HUDEP-2 (cell line): ENCODE measurements around the gene KRTAP5-8.
"Not testable (repeated sequence)": the region's sequence is repeated elsewhere in the genome, so short reads cannot be mapped to it uniquely, and the experiment has no call there.

Source experiments
- DNase-seq, 76 experiments: peaks; one replicate each; lab custom pipeline; 2025; ENCODE audit not compliant: unreplicated experiment in 76 of 76; lab: John Stamatoyannopoulos, UW

The KRTAP5-8 gene

DNA sequence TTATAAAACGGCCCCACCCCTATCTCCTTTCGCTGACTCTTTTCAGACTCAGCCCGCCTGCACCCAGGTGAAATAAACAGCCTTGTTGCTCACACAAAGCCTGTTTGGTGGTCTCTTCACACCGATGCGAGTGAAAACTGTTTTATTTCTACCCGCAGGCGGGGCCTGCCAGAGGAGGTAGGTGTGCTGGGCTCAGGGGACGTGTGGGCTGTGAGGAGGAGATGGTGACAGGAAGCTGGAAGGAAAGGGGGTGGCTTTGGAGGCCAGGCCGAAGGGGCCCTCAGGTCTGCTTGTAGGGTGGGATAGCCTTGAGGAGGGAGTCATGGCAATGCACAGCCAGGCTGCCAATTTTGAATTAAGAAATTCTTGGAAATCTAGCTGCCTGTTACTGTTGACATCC lies 32.0 kb upstream of the KRTAP5-8 start:
- DNase-seq, result no peak

DNA sequence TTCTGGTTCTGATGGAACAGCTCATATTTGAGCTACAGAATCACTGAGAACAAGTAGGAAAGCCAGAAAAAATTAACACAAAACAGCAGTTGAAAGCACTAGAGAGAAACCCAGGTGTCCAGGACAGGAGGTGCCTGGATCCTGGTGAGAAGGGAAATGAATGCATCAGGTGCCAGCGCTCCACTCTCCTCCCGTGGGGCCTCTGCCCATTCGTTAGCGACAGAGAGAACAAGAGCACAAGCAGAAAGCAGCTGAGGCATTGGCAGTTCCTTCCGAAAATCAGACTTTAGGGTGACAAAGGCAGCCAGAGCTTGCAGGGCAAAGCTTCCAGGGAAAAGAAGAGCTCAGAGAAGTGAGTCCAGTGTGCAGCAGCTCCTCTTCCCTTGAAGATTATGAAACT lies 30.7 kb upstream of the KRTAP5-8 start:
- no peak for DNase-seq

DNA sequence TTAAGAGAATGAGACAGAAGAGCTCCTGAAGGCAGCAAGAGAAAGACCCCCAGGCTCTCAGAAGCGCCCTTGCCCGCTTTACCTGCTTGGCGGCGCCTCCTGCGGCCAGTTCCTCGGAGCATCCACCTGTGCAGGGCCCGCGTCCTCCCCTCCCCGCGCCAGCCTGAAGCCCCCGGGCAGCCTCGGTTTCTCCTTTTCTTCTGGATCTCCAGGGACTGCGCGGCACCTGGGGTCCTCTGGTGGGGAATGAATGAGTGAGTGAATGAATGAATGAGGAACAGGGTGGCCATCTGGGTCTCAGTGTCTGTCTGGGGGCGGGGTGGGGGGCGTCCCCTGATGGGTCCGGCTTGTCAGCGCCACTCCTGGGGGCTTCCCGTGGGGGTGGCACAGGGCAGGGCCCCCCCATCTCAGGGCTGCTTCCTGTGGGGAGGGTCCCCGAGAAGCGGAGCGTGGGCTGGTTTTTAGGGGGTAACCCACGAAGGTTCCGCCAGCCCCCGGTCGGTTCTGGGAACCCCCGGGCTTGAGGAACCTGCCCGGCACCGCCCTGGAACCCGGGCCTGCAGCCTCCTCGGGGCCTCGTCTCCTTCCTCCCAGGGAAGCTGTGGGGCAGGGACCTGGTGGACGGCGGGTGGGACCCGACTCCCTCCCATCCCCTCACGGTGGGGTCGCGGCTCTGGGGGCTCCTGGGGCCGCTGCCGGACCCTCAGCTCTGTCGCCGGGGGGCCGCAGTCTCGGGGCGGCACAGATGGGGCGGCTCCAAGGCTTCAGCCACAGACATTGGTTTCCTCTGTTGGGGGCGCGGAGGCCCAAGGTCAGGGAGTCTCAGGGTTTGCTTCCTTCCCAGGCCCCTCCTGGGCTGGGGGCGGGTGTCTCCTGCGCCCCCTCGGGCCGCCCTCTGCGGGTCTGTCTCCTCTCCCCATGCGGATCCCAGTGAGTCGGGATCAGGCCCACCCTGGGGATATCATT lies 19.0 kb upstream of the KRTAP5-8 start:
- no peak for DNase-seq

DNA sequence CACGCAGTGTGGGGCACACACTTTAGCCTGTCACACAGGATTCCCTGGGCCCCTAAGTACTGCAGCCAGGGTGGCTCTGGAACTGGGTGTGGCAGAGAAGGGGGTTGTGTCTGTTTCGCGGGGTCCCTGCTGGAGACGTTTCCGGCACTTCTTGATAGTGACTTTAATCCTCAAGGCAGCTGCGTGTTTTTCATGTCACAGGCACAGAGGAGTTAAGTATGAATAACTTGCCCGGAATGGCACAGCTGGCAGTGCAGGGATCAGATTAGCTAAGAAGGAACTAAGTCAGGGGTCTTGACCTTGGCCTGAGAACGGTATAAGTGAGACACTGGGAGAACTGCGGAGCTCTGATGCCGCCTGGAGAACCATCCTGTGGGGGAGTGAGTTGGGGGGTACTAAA lies 18.3 kb upstream of the KRTAP5-8 start:
- no peak for DNase-seq

DNA sequence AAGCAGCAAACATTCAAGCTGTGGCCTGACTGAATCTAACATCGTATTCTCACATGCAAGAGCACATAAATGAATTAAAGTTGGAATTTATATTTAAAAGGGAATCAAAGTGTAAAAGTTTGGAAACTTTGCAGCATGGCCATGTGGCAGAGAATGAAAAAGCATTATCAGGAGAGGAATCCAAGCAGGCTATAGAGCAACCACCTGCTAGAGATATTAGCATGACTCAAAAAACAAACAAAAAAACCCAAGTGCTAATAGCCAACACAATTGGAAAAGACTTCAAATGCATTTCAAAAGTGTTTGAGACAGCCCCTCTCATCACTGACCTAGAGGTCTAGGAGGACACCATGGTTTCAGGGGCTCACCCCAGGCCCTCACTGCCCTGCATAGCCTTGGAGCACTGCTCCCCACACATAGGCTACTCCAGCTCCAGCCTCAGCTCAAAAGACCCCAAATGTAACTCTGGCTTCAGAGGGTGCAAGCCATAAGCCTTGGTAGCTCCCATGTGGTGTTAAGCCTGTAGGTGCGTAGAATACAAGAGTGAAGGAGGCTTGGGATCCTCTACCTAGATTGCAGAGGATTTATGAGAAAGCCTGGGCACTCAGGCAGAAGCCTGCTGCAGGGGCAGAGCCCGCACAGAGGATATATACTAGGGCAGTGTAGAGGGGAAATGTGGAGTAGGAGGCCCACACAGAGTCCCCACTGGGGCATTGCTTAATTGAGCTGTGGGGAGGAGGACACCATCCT lies 12.5 kb upstream of the KRTAP5-8 start:
- no peak for DNase-seq

DNA sequence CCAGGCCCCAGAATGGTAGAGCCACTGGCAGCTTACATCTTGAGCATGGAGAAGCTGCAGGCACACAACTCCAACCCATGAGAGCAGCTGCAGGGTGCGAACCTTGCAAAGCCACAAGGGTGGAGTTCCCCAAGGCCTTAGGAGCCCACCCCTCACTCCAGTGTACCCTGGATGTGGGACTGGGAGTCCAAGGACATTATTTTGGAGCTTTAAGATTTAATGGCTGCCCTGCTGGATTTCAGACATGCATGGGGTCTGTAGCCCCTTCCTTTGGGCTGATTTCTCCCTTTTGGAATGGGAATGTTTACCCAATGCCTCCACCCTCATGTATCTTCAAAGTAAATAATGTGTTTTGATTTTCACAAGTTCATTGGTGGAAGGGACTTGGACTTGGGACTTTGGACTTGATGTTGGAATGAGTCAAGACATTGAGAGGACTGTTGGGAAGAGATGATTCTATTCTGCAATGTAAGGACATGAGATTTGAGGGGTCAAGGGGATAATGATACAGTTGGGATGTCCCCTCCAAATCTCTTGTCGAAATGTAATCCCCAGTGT lies 11.8 kb upstream of the KRTAP5-8 start:
- no peak for DNase-seq

DNA sequence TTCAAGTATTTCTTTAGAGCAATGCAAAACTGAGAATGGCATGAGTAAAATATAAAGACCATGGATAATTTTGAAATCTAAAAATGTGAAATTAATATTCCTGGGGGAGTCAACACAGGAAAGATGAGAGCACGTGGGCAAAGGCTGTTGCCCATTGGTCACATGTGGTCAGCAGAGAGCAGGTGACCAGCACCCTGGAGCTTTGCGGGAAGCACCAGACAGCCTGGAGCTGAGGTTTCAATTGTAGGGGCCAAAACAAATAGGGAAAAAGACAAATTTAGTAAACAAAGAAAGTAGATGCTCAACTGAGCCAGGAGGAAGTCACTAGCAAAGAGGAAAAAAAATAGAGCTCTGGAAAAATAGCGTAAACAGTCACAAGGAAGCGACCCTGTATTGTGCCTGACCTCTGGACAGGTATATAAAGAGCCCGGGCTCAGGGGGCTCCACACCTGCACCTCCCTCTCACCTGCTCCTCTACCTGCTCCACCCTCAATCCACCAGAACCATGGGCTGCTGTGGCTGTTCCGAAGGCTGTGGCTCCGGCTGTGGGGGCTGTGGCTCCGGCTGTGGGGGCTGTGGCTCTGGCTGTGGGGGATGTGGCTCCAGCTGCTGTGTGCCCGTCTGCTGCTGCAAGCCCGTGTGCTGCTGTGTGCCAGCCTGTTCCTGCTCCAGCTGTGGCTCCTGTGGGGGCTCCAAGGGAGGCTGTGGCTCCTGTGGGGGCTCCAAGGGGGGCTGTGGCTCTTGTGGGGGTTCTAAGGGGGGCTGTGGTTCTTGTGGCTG lies 10.8 kb upstream of the KRTAP5-8 start, which contains the start of gene KRTAP5-7:
Gene KRTAP5-7 (plus strand): TSS at position 472 of the 780 bp plus-strand sequence. CDS start 34 bp downstream, at position 506.
- not testable (repeated sequence) for DNase-seq

DNA sequence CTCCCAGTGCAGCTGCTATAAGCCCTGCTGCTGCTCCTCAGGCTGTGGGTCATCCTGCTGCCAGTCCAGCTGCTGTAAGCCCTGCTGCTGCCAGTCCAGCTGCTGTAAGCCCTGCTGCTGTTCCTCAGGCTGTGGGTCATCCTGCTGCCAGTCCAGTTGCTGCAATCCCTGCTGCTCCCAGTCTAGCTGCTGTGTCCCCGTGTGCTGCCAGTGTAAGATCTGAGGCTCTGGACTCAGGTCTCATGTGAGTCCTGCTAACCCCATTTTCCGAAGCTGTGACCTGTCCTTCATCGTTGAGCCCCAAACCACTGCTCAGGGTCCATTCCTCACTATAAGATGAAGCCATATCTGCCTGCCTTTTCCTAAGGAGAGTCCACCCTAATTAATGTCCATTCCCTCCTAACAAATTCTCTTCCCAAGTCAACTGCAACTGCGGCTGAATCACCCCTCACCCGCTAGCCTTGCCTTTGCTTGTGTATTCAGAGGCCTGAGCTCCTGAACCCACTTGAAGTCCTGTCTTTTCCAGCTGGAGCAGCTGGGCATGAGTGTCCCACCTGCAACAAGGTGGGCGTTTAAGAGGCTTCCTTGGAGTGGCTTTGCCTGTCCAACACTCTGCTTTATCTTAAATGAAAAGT lies 10.1 kb upstream of the KRTAP5-8 start:
- no peak for DNase-seq

DNA sequence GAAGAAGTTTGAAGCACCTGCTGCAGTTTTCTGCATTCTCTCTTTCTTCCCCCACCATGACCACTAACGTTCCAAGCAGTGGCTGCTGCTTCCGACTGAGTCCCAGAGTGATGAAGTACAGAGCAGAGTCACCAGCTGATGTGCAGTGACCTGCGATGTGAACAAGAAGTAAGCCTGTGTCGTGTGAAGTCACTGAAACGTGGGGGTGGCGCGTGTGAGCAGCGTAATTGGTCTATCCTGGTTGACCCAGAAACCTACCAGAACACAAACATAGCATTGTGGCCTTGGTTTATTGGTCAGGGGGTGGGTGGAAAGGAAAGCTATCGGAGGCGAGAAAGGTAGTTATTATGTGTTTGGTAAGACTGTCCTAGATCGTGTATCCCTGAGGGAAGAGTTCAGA lies 7.2 kb upstream of the KRTAP5-8 start:
- no peak for DNase-seq

DNA sequence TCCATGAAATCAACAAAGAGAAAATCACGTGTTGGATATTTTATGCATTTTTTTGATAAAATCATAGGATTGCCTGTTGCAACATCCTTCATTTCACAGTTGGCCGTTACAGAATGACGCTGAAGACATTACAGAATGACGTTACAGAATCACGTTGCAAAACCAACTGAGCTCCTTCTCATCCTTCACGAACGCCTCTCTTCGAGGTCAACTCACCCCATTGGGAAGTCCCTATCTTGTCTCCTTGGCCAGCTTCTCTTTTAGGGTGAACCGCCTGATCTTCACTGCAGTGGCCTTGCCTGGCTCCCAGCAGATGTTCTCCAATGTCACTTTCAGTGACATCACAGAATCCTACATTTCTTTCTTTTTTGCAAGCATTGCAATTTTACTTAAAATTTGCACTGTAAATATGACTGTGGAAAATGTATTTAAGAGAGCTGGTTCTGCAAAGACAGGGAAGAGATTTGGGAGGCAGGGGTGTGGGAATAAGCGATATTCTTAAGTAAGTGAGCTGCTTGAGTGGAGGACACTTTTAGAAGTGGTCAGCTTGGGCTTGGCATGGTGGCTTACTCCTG lies 5.7 kb upstream of the KRTAP5-8 start:
- DNase-seq, result no peak

DNA sequence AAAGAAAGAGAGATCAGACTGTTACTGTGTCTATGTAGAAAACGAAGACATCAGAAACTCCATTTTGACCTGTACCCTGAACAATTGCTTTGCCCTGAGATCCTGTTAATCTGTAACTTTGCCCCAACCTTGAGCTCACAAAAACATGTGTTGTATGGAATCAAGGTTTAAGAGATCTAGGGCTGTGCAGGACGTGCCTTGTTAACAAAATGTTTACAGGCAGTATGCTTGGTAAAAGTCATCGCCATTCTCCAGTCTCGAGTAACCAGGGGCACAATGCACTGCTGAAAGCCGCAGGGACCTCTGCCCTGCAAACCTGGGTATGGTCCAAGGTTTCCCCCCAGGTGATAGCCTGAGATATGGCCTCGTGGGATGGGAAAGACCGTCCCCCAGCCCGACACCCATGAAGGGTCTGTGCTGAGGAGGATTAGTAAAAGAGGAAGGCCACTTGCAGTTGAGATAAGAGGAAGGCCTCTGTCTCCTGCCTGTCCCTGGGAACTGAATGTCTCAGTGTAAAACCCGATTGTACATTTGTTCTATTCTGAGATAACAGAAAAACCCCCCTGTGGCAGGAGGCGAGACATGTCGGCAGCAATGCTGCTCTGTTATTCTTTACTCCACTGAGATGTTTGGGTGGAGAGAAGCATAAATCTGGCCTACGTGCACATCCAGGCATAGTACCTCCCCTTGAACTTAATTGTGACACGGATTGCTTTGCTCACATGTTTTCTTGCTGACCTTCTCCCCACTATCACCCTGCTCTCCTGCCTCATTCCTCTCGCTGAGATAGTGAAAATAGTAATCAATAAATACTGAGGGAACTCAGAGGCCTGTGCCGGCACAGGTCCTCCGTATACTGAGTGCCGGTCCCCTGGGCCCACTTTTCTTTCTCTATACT lies 2.9 kb upstream of the KRTAP5-8 start:
- peak in 50 of 76 experiments; percentile 4 to 68 (median 32) for DNase-seq

DNA sequence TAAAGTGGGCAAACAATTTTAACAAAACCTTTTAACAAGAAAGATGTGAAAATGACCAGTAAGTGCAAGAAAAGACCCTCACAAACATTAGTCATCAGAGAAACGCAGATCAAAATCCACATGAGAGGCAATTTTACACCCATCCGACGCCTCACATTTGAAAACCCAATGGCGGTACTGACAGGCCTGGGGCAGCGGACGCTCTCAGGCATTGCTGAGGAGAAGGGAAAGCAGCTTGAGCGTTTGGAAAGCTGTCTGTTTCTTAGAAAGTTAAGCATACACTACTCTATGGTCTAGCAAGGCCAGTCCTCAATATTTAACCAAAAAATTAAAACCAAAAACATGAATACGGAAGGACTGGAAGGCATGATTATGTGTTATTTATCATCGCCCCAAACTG lies 2.0 kb upstream of the KRTAP5-8 start:
- DNase-seq, result no peak

DNA sequence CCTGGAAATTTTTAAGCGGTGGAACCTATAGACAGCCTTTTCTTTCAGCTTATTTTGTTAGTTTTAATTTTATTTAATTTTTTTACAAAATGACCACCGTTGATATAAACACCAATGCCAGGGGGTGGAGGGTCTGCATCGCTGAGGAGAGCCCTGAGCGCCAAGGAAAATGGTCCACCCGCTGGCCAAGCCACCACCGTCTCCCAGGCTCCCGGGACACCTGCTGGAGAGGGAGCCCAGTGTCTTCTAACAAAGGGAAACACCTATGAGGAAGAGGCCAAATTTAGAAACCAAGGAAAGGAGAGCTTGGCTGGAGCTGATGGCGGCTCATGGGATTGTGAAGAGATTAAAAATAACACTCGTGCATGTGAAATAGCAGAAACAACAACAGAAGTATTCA lies 288 bp upstream of the KRTAP5-8 start:
- no peak for DNase-seq

DNA sequence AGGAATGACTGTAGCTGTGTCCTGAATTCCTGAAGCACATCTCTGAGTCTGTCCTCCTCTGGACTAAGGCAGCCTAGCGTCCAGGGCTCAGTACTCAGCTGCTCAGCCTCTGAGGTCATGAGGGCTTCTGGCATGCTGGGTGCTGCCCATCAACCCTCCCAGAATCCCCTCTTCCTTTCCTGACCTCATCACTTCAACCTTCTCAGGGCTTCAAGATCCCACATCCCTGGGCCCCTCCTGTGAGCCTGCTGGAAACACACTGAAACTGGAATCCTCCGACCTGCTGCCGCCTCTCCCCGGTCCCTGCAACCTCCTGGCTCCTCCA lies 803 bp downstream of the KRTAP5-8 start:
- DNase-seq, result no peak

DNA sequence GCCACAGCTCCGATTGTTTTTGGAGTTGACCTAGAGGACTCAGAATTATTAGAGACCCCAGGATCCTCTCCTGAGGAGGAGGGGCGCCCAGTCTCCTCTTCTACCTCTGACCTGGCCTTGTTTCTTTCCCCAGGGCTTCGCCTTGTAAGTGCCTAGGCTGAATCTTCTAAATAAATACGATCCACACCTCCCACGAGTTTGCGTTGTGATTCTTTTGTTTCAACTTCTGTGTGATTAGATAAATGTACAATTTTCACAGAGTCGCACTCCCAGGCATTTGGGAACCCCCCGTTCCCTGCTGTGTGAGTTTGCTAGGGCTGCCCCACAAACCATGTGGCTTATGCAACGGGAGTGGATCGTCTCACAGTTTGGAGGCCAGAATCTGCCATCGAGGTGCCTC lies 1.2 kb downstream of the KRTAP5-8 start:
- no peak for DNase-seq

DNA sequence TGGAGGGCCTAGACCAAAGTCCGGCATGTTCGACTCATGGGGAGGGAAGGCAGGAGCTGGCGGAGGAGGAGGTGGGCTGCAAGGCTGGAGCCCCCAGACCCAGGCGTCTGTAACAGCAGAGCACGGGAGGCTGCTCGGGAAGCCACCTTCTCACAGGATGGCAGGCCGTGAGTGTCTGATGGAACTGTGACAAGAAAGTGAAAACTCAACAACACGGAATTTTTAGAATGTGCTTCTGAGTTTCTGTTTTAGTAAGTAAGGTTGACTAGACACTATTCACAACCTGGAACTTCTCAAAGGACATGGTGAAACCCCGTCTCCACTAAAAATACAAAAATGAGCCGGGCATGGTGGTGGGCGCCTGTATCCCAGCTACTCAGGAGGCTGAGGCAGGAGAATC lies 2.1 kb downstream of the KRTAP5-8 start:
- DNase-seq, result not testable (repeated sequence)

DNA sequence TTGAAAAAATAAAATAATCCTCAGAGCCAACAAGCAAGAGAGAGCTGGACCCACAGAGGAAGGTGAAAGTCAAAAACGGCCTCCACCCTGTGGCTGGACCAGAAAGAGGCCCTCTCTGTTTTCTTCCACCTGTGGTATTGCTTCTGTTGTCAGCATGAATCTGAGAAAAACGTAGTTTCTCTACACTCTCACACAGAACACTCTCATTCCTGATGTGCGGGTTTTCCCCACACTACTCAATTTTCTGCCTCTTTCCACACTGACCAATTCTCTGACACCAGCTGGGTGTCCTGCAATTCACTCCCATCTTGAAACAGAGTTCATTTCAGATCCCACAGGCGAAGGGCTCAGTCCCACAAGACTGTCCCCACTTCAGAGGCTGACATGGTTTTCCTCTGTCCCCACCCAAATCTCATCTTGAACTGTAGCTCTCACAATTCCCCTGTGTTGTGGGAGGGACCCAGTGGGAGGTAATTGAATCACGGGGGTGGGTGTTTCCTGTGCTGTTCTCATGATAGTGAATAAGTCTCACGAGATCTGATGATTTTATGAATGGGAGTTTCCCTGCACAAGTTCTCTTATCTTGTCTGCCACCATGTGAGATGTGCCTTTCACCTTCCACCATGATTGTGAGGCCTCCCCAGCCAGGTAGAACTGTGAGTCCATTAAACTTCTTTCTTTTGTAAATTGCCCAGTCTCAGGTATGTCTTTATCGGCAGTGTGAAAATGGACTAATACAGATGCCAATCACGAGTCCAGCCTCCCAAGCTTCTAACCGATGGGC lies 2.9 kb downstream of the KRTAP5-8 start:
- not testable (repeated sequence) for DNase-seq

DNA sequence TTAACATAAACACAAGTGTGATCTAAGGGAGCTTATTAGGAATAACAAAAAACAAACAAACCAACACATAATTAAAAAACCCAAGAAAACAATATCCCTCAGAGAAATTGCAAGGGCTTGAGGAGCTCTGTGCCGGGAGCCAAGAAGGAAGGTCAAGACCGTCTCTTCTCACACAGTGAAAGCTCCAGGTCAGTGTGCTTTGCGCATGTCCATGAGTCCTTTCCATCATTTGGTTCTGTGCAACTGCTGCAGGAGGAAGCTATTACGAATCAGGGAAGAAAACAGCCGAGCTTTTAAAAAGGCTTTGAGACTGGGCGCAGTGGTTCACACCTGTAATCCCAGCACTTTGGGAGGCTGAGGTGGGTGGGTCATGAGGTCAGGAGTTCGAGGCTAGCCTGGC lies 4.6 kb downstream of the KRTAP5-8 start:
- no peak for DNase-seq
